ENCODE data around the gene EHMT1. TPM values are rescaled to one million over a fixed set of nuclear protein-coding genes. Genes with fewer than 3 reads are reported as not detected.
"Not testable (repeated sequence)": the region's sequence is repeated elsewhere in the genome, so short reads cannot be mapped to it uniquely, and the experiment has no call there.

The EHMT1 gene
- total RNA-seq, 4 donors from 2014 or later, result 57.6 to 103 (median 76.8) TPM

GRCh38 chr9:137875354-137875753 is 256.5 kb downstream of the EHMT1 start:
- ATAC-seq (ENCODE audit: low FRiP score) (no peak), DNase-seq (ENCODE audit: low spot score) (no peak)
- no peak for TF ChIP-seq CTCF (IDR thresholded peaks at IDR 0.05)

GRCh38 chr9:137875846-137876245 is 257.0 kb downstream of the EHMT1 start:
- TF ChIP-seq CTCF (IDR thresholded peaks at IDR 0.05), result no peak
- no peak for DNase-seq (ENCODE audit: low spot score)
- no peak for ATAC-seq (ENCODE audit: low FRiP score)

- no peak for DNase-seq (ENCODE audit: low spot score)
- ATAC-seq (ENCODE audit: low FRiP score), result no peak
- no peak for TF ChIP-seq CTCF (IDR thresholded peaks at IDR 0.05)
Observed at GRCh38 chr9:137876269-137876668, 257.5 kb downstream of the EHMT1 start.

- no peak for TF ChIP-seq CTCF (IDR thresholded peaks at IDR 0.05)
- ATAC-seq (ENCODE audit: low FRiP score), result no peak
- no peak for DNase-seq (ENCODE audit: low spot score)
Observed at GRCh38 chr9:137876781-137877386, 258.1 kb downstream of the EHMT1 start.

- ATAC-seq (ENCODE audit: low FRiP score); DNase-seq (ENCODE audit: low spot score): not testable (repeated sequence)
Observed at GRCh38 chr9:137877506-137878122, 258.8 kb downstream of the EHMT1 start, which contains the start of gene CACNA1B. CACNA1B (plus strand) TSS chr9:137877782; CDS start chr9:137877934, 152 bp downstream.

GRCh38 chr9:137878146-137878941 is 259.5 kb downstream of the EHMT1 start:
- no peak for DNase-seq (ENCODE audit: low spot score)
- TF ChIP-seq CTCF (IDR thresholded peaks at IDR 0.05), result no peak
- no peak for ATAC-seq (ENCODE audit: low FRiP score)

GRCh38 chr9:137879052-137879451 is 260.2 kb downstream of the EHMT1 start:
- ATAC-seq (ENCODE audit: low FRiP score) (no peak), DNase-seq (ENCODE audit: low spot score) (no peak)
- no peak for TF ChIP-seq CTCF (IDR thresholded peaks at IDR 0.05)
